Activated CD8-positive, alpha-beta T cell treated with anti-CD3 and anti-CD28 coated beads for 36 hours (primary cell): ENCODE measurements around the gene SUPT20HL2. TPM values are rescaled to one million over a fixed set of nuclear protein-coding genes. Genes with fewer than 3 reads are reported as not detected.
"Not testable (repeated sequence)": the region's sequence is repeated elsewhere in the genome, so short reads cannot be mapped to it uniquely, and the experiment has no call there.

ENCODE experiments used
- ATAC-seq: fragments of 200-7000 bp; cut with Tn5 transposase; one replicate; pipeline ENCODE4 v1.10.0; 2021; ENCODE audit warnings: mild to moderate bottlenecking, moderate library complexity
- CTCF ChIA-PET: fragments of 350-600 bp; sonication (Branson Sonifier 250); formaldehyde crosslinking; loops from one replicate; lab custom pipeline; 2021; ENCODE audit warnings: antibody characterized with exemption; lab: Charles Lee
- POLR2A ChIA-PET: fragments of 350-600 bp; sonication (Branson Sonifier 250); formaldehyde crosslinking; loops from one replicate; lab custom pipeline; 2021; ENCODE audit warnings: antibody characterized with exemption; lab: Charles Lee
- DNase-seq: peaks from one replicate; pipeline ENCODE4 v3.0.0-alpha.2; 2020
- H3K27ac Mint-ChIP-seq: one replicate; pipeline ENCODE4 v1.8.0; 2021; ENCODE audit warnings: mild to moderate bottlenecking, mixed read lengths
- H3K27me3 Mint-ChIP-seq: one replicate; pipeline ENCODE4 v1.8.0; 2021; ENCODE audit warnings: mixed read lengths
- H3K36me3 Mint-ChIP-seq: one replicate; pipeline ENCODE4 v1.8.0; 2021; ENCODE audit warnings: low read depth, mixed read lengths
- H3K4me1 Mint-ChIP-seq: one replicate; pipeline ENCODE4 v1.8.0; 2021; ENCODE audit warnings: low read depth, mixed read lengths
- H3K4me3 Mint-ChIP-seq: one replicate; pipeline ENCODE4 v1.8.0; 2021; ENCODE audit warnings: mild to moderate bottlenecking, moderate library complexity, mixed read lengths
- H3K9me3 Mint-ChIP-seq: one replicate; pipeline ENCODE4 v1.8.0; 2021; ENCODE audit warnings: mixed read lengths
- intact Hi-C: fragments of 100-400 bp; cut with micrococcal nuclease; formaldehyde crosslinking; loops from one replicate; pipeline ENCODE4 v1.10.0; 2022
- total RNA-seq, 2 experiments: library from RNA; stranded (reverse); gene quantifications; one replicate each; pipeline ENCODE4 v1.2.3, GENCODE V29; 2021
- TF ChIP-seq, protein P1 (sequence below): fragments of 200-600 bp; IDR thresholded peaks from one replicate; pipeline ENCODE4 v1.8.0; 2022; ENCODE audit warnings: antibody characterized with exemption, mild to moderate bottlenecking

The SUPT20HL2 gene
- total RNA-seq, 2 experiments from 2014 or later, result not detected

DNA sequence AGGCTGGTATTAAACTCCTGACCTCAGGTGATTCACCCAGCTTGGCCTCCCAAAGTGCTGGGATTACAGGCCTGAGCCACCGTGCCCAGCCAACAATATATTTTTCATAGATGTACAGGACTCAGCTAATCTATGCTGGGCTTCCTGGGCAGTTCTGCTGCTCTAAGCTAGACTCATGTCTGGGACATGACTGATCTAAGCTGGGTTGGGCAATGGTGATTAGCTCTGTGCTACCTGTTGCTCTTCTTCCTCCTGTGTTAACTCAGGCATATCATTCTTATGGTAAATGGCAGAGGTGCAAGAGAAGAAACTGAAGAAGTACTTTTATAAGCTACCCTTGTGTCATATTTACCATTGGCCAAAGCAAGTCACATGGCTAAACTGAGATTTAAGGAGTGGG lies 11.4 kb upstream of the SUPT20HL2 start:
- CTCF ChIA-PET, result no interaction called here
- Mint-ChIP-seq H3K4me1 (no peaks in the 10 kb centered on the region), H3K27ac (no peak overlapping the region), H3K9me3 (no peaks in the 10 kb centered on the region), H3K36me3 (no peaks in the 10 kb centered on the region), H3K4me3 (no peak overlapping the region), H3K27me3 (peaks cover 7% of the 10 kb centered on the region)
- POLR2A ChIA-PET, result no interaction called here
- intact Hi-C loops, result no loop called here
- DNase-seq, result no peak
- TF ChIP-seq, protein P1, sequence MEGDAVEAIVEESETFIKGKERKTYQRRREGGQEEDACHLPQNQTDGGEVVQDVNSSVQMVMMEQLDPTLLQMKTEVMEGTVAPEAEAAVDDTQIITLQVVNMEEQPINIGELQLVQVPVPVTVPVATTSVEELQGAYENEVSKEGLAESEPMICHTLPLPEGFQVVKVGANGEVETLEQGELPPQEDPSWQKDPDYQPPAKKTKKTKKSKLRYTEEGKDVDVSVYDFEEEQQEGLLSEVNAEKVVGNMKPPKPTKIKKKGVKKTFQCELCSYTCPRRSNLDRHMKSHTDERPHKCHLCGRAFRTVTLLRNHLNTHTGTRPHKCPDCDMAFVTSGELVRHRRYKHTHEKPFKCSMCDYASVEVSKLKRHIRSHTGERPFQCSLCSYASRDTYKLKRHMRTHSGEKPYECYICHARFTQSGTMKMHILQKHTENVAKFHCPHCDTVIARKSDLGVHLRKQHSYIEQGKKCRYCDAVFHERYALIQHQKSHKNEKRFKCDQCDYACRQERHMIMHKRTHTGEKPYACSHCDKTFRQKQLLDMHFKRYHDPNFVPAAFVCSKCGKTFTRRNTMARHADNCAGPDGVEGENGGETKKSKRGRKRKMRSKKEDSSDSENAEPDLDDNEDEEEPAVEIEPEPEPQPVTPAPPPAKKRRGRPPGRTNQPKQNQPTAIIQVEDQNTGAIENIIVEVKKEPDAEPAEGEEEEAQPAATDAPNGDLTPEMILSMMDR, result no peak
- no peak for ATAC-seq

DNA sequence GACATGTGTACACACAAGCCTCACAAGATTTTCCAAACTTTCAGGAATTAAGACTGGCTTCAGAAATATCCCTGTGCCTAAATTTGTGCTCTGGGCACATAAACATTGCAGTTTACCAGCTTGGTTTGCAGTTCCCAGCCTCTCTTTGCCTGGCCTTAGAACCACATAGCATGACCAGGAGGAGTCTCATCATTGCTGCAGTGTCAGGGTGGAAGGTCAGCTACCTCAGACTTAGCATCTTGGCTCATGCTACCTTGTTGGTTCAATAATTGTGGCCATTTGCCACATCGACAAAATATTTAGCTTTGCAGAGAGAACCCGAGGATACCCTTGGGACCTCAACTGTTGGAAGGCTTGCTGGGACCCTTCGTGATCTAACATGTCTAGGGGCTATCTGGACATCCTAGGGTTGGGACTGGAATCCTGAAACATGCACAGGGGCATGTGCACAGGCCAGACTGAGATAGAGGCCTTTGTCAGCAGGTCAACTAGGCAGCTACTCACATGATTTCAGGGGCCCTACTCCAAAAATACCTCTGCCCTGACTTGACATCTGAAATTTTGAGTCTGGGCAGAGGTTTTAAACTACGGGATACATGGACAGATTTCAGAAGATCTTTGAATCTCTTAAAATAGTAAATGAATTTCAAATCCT lies 8.0 kb upstream of the SUPT20HL2 start:
- DNase-seq (no peak), ATAC-seq (no peak)
- CTCF ChIA-PET, result no interaction called here
- Mint-ChIP-seq H3K36me3 (no peaks in the 10 kb centered on the region), H3K4me1 (no peaks in the 10 kb centered on the region), H3K9me3 (no peaks in the 10 kb centered on the region), H3K27ac (no peak overlapping the region), H3K27me3 (peaks cover 7% of the 10 kb centered on the region), H3K4me3 (no peak overlapping the region)
- POLR2A ChIA-PET, result no interaction called here
- intact Hi-C loops, result no loop called here
- TF ChIP-seq, protein P1, result no peak

DNA sequence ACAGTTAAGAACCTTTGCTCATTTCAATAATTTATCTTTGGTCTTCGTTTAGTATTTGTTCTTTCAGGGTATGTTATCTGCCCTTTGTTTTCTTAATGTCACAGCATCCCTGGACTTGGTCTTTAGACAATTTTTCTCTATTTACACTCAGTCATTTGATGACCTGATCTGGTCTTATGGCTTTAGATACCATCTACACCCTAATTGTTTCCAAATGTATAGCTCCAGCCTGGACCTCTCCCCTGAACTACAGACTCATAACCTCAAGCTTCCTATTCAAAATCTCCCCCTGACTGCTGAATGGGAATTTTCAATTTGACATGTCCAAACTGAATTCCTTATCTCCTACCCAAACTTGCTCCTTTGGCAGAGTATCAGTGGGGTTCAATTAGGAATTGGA lies 3.7 kb upstream of the SUPT20HL2 start:
- no peaks in the 10 kb centered on the region for H3K9me3 Mint-ChIP-seq
- ChIA-PET CTCF (interaction anchor here (1.3 kb wide), 1 partner anchor 53 kb away, joined by 5 read pairs; no protein-coding TSS in a partner anchor), POLR2A (no interaction called here)
- H3K4me3 Mint-ChIP-seq, result no peak overlapping the region
- DNase-seq (no peak), ATAC-seq (no peak)
- H3K27ac Mint-ChIP-seq, result no peak overlapping the region
- no peaks in the 10 kb centered on the region for H3K4me1 Mint-ChIP-seq
- intact Hi-C loops, result no loop called here
- no peaks in the 10 kb centered on the region for H3K27me3 Mint-ChIP-seq
- no peaks in the 10 kb centered on the region for H3K36me3 Mint-ChIP-seq
- TF ChIP-seq, protein P1, result no peak

DNA sequence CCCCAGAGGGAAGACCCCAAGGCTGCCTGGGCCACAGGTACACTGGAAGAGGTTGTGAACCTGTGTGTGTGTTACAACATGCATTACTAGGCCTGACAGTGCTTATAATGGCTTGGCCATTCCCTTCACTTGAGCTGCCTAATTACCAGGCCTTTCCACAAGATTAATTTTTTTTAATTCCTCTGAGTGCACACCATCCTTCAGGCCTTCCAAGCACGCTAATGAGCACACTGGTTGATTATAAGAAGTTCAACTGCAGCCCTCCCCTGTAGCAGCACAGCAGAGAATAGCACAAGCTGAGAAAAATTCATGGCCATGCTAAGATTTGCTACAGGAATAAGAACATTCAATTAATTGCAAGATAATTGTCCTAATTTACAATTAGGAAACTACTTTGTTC lies 2.2 kb upstream of the SUPT20HL2 start:
- TF ChIP-seq, protein P1, result no peak
- intact Hi-C loops, result no loop called here
- Mint-ChIP-seq H3K27me3 (no peaks in the 10 kb centered on the region), H3K4me1 (no peaks in the 10 kb centered on the region), H3K9me3 (no peaks in the 10 kb centered on the region), H3K27ac (no peak overlapping the region), H3K4me3 (no peak overlapping the region), H3K36me3 (no peaks in the 10 kb centered on the region)
- DNase-seq (no peak), ATAC-seq (no peak)
- ChIA-PET POLR2A (no interaction called here), CTCF (interaction anchor here (1.4 kb wide), 1 partner anchor 10 kb away, joined by 3 read pairs; no protein-coding TSS in a partner anchor)

DNA sequence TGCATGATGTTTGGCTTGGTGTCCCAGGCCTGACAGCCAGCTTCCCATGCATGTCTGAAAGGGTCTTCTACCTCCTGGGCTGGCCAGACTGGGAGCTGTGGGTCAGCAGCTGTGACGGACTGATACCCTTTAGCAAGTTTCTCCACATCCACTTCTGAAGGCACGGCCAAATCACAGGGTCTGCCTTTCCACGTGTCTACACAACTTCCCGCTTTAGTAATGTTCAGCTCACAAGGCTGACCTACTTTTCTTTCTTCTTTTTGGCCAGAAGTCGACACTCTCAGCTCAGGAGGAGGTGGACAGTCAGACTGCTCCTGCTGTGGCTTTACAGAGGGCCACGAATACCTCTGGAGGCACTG lies 1.6 kb downstream of the SUPT20HL2 start:
- DNase-seq, H3K9me3 Mint-ChIP-seq, intact Hi-C loops, ATAC-seq, H3K27ac Mint-ChIP-seq, H3K36me3 Mint-ChIP-seq, POLR2A ChIA-PET, CTCF ChIA-PET, H3K27me3 Mint-ChIP-seq, H3K4me3 Mint-ChIP-seq, H3K4me1 Mint-ChIP-seq: not testable (repeated sequence)

DNA sequence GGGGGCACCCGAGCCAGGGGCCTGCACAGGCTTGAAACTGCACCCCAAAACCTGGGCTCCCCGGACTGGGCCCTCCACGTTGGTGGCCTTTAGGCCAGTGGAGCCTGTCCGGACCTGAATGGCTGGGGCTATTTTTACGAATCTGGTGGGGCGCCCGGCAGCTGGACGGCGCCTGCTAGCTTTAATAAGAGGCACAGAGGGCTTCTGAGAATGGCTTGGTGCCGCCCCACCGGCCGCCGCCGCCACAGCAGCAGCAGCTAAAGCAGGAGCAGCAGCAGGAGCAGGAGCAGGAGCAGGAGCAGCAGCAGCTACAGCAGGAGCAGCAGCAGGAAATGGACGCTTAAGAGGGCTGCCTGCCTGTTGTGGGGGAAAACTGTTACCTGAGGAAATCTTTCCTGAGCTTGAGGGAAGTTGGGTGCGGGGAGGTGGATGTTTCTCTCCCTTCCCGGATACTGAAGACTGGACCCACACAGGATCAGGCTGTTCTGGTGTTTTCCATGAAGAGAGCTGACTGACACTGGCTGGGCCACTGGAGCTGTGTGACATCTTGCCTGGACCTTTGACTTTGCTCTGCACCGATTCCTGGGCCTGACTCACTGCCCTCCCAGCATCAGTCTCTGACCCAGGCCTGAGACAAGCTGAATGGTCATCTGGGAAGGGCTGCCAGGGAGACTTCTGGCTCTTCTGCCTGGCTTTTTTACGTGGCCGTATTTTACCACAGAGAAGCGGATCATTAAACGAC lies 2.2 kb downstream of the SUPT20HL2 start:
- H3K36me3 Mint-ChIP-seq, H3K4me3 Mint-ChIP-seq, H3K27ac Mint-ChIP-seq, H3K4me1 Mint-ChIP-seq, ATAC-seq, H3K9me3 Mint-ChIP-seq, CTCF ChIA-PET, DNase-seq, H3K27me3 Mint-ChIP-seq, intact Hi-C loops, POLR2A ChIA-PET: not testable (repeated sequence)

DNA sequence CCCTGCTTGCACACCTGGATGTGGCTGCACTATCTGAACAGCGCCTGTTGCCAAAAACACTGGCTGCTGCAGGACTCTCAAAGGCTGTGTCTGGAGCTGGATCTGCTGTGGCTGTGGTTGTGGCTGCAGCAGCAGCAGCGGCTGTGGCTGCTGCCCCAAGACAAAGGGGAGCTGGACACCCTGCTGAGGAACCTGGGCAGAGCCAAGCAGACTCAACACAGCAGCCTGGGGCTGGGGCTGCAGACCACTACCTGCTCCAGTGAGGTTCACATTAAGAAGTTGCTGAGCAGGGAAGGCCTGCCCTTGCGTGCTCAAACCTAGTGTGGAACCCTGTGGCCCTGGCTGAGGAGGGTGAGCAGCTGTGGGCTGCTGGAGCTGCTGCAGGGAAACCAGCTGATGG lies 3.0 kb downstream of the SUPT20HL2 start:
- CTCF ChIA-PET, POLR2A ChIA-PET, ATAC-seq, H3K4me1 Mint-ChIP-seq, H3K27me3 Mint-ChIP-seq, H3K27ac Mint-ChIP-seq, H3K9me3 Mint-ChIP-seq, DNase-seq, H3K36me3 Mint-ChIP-seq, intact Hi-C loops, H3K4me3 Mint-ChIP-seq: not testable (repeated sequence)

DNA sequence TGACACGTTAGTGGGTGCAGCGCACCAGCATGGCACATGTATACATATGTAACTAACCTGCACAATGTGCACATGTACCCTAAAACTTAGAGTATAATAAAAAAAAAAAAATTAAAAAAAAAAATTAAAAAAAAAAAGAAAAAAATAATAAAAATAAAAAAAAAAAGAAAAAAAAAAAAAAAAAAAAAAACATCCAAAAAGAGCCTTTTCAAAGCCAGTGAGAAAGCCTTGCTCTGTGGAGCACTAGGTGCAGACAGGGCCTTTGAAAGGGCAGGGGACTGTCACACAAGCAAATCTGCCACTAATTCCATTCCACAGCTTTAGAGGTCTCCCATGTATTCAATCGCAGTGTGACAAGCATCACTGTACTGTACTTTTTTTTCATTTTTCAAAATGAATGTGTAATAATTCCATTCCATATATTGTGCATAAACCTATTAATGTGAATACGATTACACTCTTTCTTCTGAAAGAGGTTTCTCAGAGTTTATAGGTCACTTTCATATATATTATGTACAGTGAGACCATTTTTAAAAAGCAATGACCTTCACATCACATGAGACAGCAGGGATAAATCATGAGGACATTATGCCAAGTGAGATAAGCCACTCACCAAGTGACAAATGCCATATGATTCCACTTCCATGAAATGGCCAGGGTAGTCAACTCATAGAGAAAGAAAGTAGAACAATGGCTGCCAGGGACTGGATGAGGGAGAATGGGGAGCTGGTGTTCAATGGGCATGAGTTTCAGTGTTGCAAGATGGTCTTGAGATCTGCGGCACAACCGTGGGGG lies 4.1 kb downstream of the SUPT20HL2 start:
- CTCF ChIA-PET, POLR2A ChIA-PET, H3K4me3 Mint-ChIP-seq, intact Hi-C loops, H3K27ac Mint-ChIP-seq, H3K36me3 Mint-ChIP-seq, H3K4me1 Mint-ChIP-seq, DNase-seq, ATAC-seq, H3K27me3 Mint-ChIP-seq, H3K9me3 Mint-ChIP-seq: not testable (repeated sequence)
